Retinal pigment epithelial cell (primary cell): ENCODE results near the gene HMCN1.

ENCODE experiments used
- DNase-seq: peaks from one replicate; pipeline ENCODE4 v3.0.0-alpha.2; 2010; ENCODE audit warnings: low read depth
- H3K4me3 ChIP-seq: 2 replicates; pipeline ENCODE4 v1.5.1; 2011; ENCODE audit warnings: mild to moderate bottlenecking, low read length, control low read depth, moderate library complexity
- TF ChIP-seq, protein P1 (sequence below): conservative IDR thresholded peaks from 2 replicates; pipeline ENCODE4 v1.5.1; 2011; ENCODE audit warnings: low read depth, low read length, control low read depth, inconsistent platforms

HMCN1 gene

GRCh38 chr1:185895208-185895900, 161.2 kb downstream of the HMCN1 start:
- peak; percentile 34 for DNase-seq
- H3K4me3 ChIP-seq: no peak overlapping the region
- TF ChIP-seq, protein P1, sequence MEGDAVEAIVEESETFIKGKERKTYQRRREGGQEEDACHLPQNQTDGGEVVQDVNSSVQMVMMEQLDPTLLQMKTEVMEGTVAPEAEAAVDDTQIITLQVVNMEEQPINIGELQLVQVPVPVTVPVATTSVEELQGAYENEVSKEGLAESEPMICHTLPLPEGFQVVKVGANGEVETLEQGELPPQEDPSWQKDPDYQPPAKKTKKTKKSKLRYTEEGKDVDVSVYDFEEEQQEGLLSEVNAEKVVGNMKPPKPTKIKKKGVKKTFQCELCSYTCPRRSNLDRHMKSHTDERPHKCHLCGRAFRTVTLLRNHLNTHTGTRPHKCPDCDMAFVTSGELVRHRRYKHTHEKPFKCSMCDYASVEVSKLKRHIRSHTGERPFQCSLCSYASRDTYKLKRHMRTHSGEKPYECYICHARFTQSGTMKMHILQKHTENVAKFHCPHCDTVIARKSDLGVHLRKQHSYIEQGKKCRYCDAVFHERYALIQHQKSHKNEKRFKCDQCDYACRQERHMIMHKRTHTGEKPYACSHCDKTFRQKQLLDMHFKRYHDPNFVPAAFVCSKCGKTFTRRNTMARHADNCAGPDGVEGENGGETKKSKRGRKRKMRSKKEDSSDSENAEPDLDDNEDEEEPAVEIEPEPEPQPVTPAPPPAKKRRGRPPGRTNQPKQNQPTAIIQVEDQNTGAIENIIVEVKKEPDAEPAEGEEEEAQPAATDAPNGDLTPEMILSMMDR: no peak

- DNase-seq: no peak
- TF ChIP-seq, protein P1: no peak
- no peak overlapping the region for H3K4me3 ChIP-seq
These were observed 162.7 kb downstream of the HMCN1 start for GRCh38 chr1:185896863-185897262.

GRCh38 chr1:185906186-185906585, 172.0 kb downstream of the HMCN1 start:
- H3K4me3 ChIP-seq: no peak overlapping the region
- TF ChIP-seq, protein P1: no peak
- DNase-seq: no peak

DNA sequence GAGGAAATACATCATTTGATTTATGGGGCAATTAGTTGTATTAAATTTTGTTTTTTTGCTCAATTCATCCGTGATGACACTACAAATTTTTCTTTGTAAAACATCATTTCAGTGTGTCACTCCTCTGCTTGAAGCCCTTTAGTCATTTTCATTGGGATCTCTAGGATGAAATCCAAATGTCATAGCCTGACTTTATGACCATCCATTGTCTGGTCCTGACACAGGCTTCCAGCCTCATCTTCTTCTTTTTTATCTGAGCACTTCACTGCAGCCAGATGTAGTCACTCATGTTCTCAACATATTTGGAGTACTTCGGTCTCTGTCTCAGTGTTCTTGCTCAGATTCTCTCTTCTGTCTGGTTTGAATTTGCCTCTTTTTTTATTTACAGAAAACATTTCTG, 173.1 kb downstream of the HMCN1 start:
- no peak for DNase-seq
- no peak overlapping the region for H3K4me3 ChIP-seq
- TF ChIP-seq, protein P1: no peak

DNA sequence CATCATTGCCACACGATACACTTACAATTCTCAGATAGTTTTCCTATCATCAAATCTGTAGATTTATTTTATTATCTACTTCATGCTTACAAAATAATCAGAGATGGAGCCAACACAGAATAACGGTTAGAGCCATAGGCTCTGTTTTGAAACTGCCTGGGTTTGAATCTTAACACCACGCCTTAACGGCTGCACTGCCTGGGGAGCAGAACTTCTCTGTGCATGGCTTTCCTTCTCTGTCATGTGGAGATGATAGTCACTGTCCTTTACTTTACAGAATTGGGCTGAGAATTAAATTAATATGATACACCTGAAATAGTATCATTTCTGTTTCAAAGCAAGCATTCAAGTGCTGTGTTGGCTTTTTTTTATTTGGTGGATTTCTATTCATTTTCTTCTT, 177.8 kb downstream of the HMCN1 start:
- TF ChIP-seq, protein P1: no peak
- DNase-seq: no peak
- H3K4me3 ChIP-seq: no peak overlapping the region

DNA sequence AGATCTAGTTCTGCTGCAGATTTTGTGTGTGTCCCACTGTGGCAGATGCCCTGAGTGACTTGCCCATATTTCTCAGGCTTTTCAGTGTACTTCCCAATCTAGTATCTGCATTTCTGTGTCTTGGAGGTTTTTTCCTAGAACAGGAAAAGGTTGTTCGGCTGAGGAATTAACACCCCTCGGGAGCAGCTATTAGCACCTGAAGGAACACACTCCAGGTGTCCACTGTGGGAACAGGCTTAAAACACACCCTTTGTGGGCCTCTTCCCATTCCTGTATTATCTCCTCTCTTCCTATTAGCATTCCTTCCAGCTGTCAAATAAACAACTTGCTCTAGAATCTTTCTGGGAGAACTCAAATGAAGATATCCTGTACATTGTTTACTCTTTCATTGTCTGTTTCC, 178.3 kb downstream of the HMCN1 start:
- no peak for DNase-seq
- TF ChIP-seq, protein P1: no peak
- no peak overlapping the region for H3K4me3 ChIP-seq

GRCh38 chr1:185914089-185914488, 179.9 kb downstream of the HMCN1 start:
- no peak for DNase-seq
- TF ChIP-seq, protein P1: no peak
- H3K4me3 ChIP-seq: no peak overlapping the region
